Adrenal gland (tissue), 12 donors: Measurements from ENCODE around the gene TFF1. TPM values are rescaled to one million over a fixed set of nuclear protein-coding genes. Genes with fewer than 3 reads are reported as not detected.
A peak's percentile ranks its signal among the peaks of the same experiment; 100 is the strongest.

Experiments used
- DNase-seq, 7 donors: peaks; one replicate each; pipeline ENCODE4 v3.0.0-alpha.2; 2019 to 2020
- H3K27ac ChIP-seq, 5 donors: fragments of 200-600 bp; sonication (generic) in 4 of 5; 1 replicate in 3 of 5; 2 replicates in 2 of 5; pipeline versions ENCODE4 v1.5.1 to v1.8.0; 2016 to 2020; ENCODE audit warnings: mild to moderate bottlenecking in 1 of 5
- H3K27me3 ChIP-seq: fragments of 200-600 bp; 2 replicates; pipeline ENCODE4 v1.8.0; 2021
- H3K36me3 ChIP-seq, 2 donors: fragments of 200-600 bp; replicated peaks in 1 of 2; 1 replicate in 1 of 2; 2 replicates in 1 of 2; pipeline versions ENCODE4 v1.5.1 to v1.8.0; 2018 to 2022
- H3K4me1 ChIP-seq, 2 donors: fragments of 200-600 bp; replicated peaks in 1 of 2; 1 replicate in 1 of 2; 2 replicates in 1 of 2; pipeline versions ENCODE4 v1.5.1 to v1.8.0; 2018 to 2021
- H3K4me3 ChIP-seq, 4 donors: fragments of 200-600 bp; sonication (generic) in 3 of 4; one replicate each; pipeline ENCODE4 v1.5.1; 2016 to 2018
- H3K9me3 ChIP-seq, 3 donors: fragments of 200-600 bp; sonication (generic) in 1 of 3; replicated peaks in 1 of 3; 1 replicate in 2 of 3; 2 replicates in 1 of 3; pipeline versions ENCODE4 v1.5.1 to v1.8.0; 2016 to 2021
- CTCF ChIP-seq, 6 experiments: fragments of 450-650 bp in 4 of 6; fragments of 200-600 bp in 2 of 6; sonication (generic) in 1 of 6; IDR thresholded peaks; 1 replicate in 5 of 6; 2 replicates in 1 of 6; pipeline versions ENCODE4 v1.5.1 to v1.8.0; 2016 to 2021; ENCODE audit warnings: antibody characterized with exemption in 6 of 6, mild to moderate bottlenecking in 2 of 6, moderate library complexity in 1 of 6
- POLR2A ChIP-seq, 2 donors: fragments of 450-650 bp; IDR thresholded peaks; one replicate each; pipeline ENCODE4 v1.6.1; 2017; ENCODE audit warnings: antibody characterized with exemption in 2 of 2, mild to moderate bottlenecking in 2 of 2, moderate library complexity in 1 of 2
- WGBS, 4 donors: extraction: QIAGEN DNeasy Blood & Tissue Kit in 2 of 4; methylation state at CpG; one replicate each; pipeline versions ENCODE4 v1.1.5 to v1.1.7; 2013 to 2017; 5-methylcytosine and 5-hydroxymethylcytosine counted together
- intact Hi-C, 2 donors: fragments of 100-400 bp; cut with DNase I; formaldehyde crosslinking; loops; one replicate each; pipeline versions ENCODE4 v1.14.1 to v1.15.0; 2022 to 2023
- polyA plus RNA-seq, 3 donors: library from polyadenylated mRNA; stranded (reverse); fragments of 200-250 nt in 2 of 3; fragments of 350-450 nt in 1 of 3; fragmentation: Illumina TruSeq in 1 of 3; extraction: RNeasy Lipid Tissue Mini Kit (QIAGEN cat#74804) in 1 of 3; gene quantifications; one replicate each; pipeline ENCODE4 v1.2.3, GENCODE V29; 2013 to 2014
- total RNA-seq, 9 donors: library from RNA; depleted of rRNA in 4 of 9; stranded (reverse); fragments of >200 nt in 4 of 9; fragments of 120-200 nt in 1 of 9; fragmentation: NEBNext Ultra II Directional in 1 of 9; extraction: Animal tissue kit (Norgen Biotek cat#: 25700) in 1 of 9; gene quantifications; one replicate each; pipeline versions ENCODE4 v1.1.0 to v1.2.4, GENCODE V29; 2013 to 2023
- donor health status: healthy with polysubstance abuse.
- donor health status: Bipolar disorder and iron deficiency.
- donor health status: DM: yes; HTN: yes; CAD: no.
- donor health status: DM: no; HTN: no; CAD: no.
- donor health status: DM: no; HTN: no; CAD: no.
- donor health status: DM: yes; HTN: yes; CAD: no.

TFF1 gene
- total and polyA plus RNA-seq, 12 donors: 0.39 to 1.5 (median 0.72) TPM; not detected in 9

DNA sequence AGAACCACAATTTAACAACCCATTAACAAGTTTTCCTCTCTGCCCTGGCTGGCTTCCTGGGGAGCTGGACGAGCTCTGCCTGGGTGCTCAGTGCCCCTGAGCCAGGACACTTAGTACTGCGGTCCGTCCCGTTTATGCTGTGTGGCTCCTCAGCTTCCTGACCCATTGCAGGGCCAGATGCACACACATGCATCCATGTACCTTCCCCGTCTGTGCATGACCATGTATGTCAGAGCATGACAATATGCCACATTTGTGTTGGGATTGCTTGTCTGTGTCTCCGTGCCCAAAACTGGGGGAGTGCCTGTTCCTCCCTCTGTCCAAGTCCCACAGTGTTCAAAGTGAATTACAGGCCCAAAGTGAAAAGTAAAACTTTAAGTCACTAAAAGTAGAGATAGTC, 41.4 kb downstream of the TFF1 start:
- H3K27ac ChIP-seq: no peak overlapping the region
- no peak for TF ChIP-seq POLR2A (IDR thresholded peaks at IDR 0.05)
- TF ChIP-seq CTCF (IDR thresholded peaks at IDR 0.05): no peak
- DNase-seq: no peak
- WGBS, 4 donors: 82 to 88% (median 83%) methylated on average over 6 of the region's 6 CpGs
- no peaks in the 10 kb centered on the region for H3K9me3 ChIP-seq
- no peaks in the 10 kb centered on the region for H3K36me3 ChIP-seq
- intact Hi-C loops: no loop called here
- H3K4me1 ChIP-seq: no peaks in the 10 kb centered on the region
- no peaks in the 10 kb centered on the region for H3K27me3 ChIP-seq
- H3K4me3 ChIP-seq: no peak overlapping the region

- Histone ChIP-seq H3K36me3 (no peaks in the 10 kb centered on the region), H3K4me3 (no peak overlapping the region), H3K27me3 (no peaks in the 10 kb centered on the region), H3K4me1 (no peaks in the 10 kb centered on the region), H3K9me3 (no peaks in the 10 kb centered on the region), H3K27ac (no peak overlapping the region)
- peak in 2 of 7 donors; percentile 8 to 42 for DNase-seq
- 83 to 90% (median 88%) methylated on average over 4 of the region's 4 CpGs for WGBS, 4 donors
- intact Hi-C loops: no loop called here
- TF ChIP-seq CTCF (IDR thresholded peaks at IDR 0.05) (no peak), POLR2A (IDR thresholded peaks at IDR 0.05) (no peak)
These were observed 44.5 kb downstream of the TFF1 start for GRCh38 chr21:42321845-42322244.

DNA sequence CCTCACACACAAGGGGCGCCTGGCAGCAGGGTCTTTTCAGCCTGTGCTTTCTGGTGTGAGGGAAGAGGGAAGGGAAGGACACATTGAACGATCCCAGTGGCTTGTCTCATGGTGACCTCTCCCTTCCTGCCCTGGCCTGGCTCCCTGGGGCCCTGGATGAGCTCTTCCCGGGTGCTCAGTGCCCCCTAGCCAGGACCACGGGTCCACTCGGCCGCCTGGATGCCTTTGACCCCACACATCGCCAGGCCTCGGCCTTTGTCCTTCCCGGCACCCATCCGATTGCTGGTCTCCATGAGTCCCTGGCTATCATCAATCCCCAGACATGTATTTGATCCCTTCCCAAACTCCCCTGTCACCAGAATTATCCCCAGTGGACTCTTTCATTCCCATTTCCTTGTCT, 45.1 kb downstream of the TFF1 start:
- intact Hi-C loops: no loop called here
- H3K4me3 ChIP-seq: no peak overlapping the region
- DNase-seq: peak in 2 of 7 donors; percentile 7 to 11
- TF ChIP-seq POLR2A (IDR thresholded peaks at IDR 0.05) (no peak), CTCF (IDR thresholded peaks at IDR 0.05) (no peak)
- WGBS, 4 donors: 87 to 91% (median 89%) methylated on average over 10 of the region's 10 CpGs
- no peak overlapping the region for H3K27ac ChIP-seq
- H3K36me3 ChIP-seq: no peaks in the 10 kb centered on the region
- H3K4me1 ChIP-seq: no peaks in the 10 kb centered on the region
- no peaks in the 10 kb centered on the region for H3K9me3 ChIP-seq
- H3K27me3 ChIP-seq: no peaks in the 10 kb centered on the region

GRCh38 chr21:42320791-42321190, 45.5 kb downstream of the TFF1 start:
- H3K27me3 ChIP-seq: no peaks in the 10 kb centered on the region
- H3K4me3 ChIP-seq: no peak overlapping the region
- H3K27ac ChIP-seq: no peak overlapping the region
- WGBS, 4 donors: 88 to 100% (median 94%) methylated on average over 8 of the region's 8 CpGs
- H3K9me3 ChIP-seq: no peaks in the 10 kb centered on the region
- no peaks in the 10 kb centered on the region for H3K4me1 ChIP-seq
- H3K36me3 ChIP-seq: no peaks in the 10 kb centered on the region
- TF ChIP-seq POLR2A (IDR thresholded peaks at IDR 0.05) (no peak), CTCF (IDR thresholded peaks at IDR 0.05) (no peak)
- intact Hi-C loops: no loop called here
- DNase-seq: peak in 2 of 7 donors; percentile 6 to 28
